GM19099 (cell line): ENCODE results near the gene TSEN34.
A peak's percentile ranks its signal among the peaks of the same experiment; 100 is the strongest.

Experiments used
- POLR2A ChIP-seq: IDR thresholded peaks from 3 replicates; pipeline ENCODE4 v1.6.1; 2011; ENCODE audit warnings: low read depth; ENCODE audit not compliant: insufficient read length; ENCODE audit errors: extremely low read depth

The TSEN34 gene

GRCh38 chr19:54196536-54196935 is 5.4 kb downstream of the TSEN34 start:
- TF ChIP-seq POLR2A: no peak

DNA sequence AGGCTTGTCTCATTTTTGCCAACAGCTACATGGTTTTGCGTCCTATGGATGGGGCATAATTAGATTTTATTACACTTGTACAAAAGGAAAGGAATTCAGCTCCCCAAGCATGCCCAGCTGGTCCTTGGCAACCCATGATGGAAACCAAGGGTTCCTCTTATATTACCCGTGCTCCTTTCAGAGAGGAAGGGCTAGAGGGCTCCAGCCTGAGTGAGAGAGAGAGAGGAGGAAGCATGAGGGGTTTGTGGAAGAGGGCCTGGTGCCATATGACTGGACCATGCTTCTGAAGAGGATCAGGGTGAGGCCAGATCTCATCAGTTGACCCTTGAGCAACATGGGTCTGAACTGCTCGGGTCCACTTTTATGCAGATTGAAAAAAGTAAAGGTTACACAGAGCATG is 6.0 kb downstream of the TSEN34 start:
- TF ChIP-seq POLR2A: no peak

GRCh38 chr19:54199401-54199800 is 8.3 kb downstream of the TSEN34 start:
- no peak for TF ChIP-seq POLR2A

GRCh38 chr19:54201172-54201701 is 10.1 kb downstream of the TSEN34 start:
- TF ChIP-seq POLR2A: no peak

GRCh38 chr19:54201980-54202379 is 10.9 kb downstream of the TSEN34 start:
- TF ChIP-seq POLR2A: no peak

GRCh38 chr19:54203151-54203611 is 12.1 kb downstream of the TSEN34 start:
- peak; percentile 8 for TF ChIP-seq POLR2A

- TF ChIP-seq POLR2A: no peak
Observed at GRCh38 chr19:54204767-54205468, 13.8 kb downstream of the TSEN34 start.

DNA sequence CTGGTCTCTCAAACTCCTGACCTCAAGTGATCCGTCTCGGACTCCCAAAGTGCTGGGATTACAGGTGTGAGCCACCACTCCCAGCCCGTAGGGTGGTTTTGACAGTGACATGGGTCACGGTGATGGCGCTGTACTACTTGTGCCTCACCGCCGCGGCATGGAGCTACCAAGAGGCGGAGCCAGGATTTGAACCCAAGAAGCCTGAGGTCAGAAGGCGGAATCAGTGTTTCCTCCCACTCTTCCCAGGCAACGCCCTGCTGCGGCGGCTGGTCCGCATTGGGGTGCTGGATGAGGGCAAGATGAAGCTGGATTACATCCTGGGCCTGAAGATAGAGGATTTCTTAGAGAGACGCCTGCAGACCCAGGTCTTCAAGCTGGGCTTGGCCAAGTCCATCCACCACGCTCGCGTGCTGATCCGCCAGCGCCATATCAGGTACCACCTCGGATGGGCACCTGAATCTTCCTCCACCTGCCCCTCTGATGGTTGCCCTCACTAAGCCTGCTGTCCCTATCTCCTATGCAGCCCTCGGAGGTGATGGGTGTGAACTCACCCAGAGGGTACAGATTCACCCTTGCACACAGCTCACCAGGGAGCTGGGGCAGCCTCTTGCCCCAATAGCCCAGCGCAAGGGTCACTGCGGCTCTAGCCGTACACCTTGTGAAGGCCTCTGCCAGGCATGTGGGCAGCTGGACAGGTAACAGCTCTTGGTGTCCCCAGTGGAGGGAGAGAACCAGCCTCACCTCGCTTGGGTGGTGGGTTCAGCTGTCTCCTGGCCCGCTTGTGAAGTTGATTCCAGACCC is 15.1 kb downstream of the TSEN34 start:
- no peak for TF ChIP-seq POLR2A

GRCh38 chr19:54206831-54207177 is 15.7 kb downstream of the TSEN34 start:
- no peak for TF ChIP-seq POLR2A

DNA sequence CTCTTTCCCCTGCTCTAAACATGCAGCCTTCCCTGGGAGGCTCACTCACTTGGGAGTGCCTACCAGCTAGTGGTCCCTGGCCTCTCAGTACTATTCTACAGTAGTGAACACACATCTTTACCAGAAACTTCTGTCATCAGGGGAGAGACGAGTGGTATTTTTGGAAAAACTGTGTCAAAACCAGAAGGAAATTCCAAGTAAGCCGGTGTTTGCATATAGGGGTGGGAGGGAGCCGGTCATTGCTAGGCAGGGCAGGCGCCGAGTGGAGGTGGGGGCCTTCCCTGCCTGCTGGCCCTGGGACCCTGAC is 16.5 kb downstream of the TSEN34 start:
- no peak for TF ChIP-seq POLR2A

DNA sequence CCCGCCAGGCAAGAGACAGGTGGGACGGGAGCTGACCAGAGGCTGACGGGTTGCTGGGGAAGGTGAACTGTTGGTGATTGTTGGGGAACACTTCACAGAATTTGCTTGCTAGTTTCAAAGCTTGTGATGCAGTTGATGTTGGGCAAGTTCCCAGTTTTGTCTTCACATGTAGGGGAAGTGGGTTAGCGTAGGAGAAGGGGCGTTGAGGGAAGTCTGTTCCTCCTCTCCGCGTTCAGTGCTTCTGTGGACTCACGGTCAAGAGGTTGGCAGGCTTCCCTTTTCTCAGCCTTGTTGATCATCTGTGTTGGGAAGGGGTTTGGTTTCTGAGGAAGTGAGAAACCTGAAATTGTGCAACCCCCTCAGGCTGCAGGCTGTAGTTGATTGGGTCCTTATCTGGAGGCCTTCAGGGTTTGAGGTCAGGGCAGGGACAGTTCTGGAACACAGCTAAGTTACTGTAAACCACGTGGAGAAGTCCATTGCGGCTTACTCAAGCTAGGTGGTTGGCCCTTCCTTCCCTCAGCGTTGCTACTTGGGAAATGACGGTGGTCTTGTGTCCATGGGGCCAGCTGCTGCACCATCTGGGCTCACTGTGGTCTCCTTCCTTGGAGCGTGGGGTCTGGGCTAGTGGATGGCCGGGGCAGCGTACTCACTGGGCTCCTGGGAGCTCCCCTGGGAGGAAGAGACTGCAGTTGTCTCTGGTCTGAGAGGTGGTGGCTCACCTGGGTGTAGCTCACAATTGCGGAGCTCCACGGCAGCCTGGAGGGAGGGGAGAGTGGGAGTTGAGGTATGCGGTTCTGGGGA is 17.1 kb downstream of the TSEN34 start:
- TF ChIP-seq POLR2A: peak; percentile 60

DNA sequence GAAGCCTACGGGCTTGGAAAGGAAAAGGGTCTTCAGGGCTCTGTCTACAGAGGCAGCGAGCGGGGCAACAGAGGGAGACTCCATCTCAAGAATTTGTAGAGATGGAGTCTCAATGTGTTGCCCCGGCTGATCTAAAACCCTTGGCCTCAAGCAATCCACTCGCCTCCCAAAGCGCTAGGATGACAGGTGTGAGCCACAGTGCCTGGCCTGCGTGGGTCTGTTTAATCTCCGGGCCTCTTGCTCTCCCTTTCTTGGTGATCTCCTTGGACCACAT is 17.6 kb downstream of the TSEN34 start:
- TF ChIP-seq POLR2A: no peak

- TF ChIP-seq POLR2A: peak; percentile 23
Observed at GRCh38 chr19:54209058-54209810, 18.1 kb downstream of the TSEN34 start.

DNA sequence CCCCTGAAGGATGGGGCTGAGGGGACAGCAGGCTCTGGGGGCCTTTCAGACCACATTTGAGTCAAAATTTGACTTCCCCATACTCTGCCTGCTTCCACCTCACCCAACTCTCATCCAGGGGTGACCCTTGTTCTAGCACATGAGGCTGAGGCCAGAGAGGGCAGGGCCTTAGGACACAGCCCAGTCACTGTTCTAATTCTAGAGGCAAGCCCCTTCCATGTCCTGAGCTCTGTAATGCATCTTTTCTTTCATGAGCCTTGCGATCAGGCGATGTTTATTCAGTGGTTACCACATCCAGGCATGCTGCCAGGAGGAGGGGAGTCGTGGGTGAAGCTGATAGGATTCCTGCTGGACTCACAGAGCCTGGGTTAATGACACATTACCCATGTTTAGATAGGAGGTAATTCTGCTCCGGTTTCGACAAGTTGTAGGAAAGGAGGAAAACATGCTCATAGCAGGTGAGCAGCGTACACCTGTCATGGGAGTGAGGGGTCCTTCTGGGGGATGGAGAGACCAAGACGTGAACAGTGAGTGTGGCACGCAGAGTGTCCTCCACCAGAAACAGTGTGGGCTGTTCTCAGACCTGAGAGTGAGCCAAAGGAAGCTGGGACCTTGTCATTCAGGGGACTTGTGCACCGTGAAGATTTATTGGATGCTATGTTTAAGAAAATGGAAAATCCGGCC is 18.8 kb downstream of the TSEN34 start:
- TF ChIP-seq POLR2A: no peak

GRCh38 chr19:54211235-54211634 is 20.1 kb downstream of the TSEN34 start:
- TF ChIP-seq POLR2A: no peak

DNA sequence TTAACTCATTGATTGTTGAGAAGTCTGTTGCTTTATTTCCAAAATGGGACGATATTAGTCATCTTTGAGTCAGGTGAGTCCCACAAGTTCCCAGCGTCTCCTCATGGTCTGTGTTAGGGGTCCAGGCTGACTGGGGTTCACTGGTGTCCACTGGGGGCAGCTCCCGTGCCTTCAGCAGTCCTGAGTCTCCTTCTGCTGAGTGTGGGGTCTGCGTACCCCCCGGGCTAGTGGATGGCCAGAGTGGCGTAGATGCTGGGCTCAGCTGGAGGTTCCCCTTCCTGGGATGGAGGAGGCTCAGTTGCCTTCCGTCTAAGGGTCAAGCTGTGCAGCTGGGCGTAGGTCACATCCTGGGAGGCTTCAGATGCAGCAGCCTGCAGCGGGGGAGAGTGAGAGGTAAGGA is 25.8 kb downstream of the TSEN34 start:
- no peak for TF ChIP-seq POLR2A
